ENCODE measurements around the gene F10.

- TF ChIP-seq CTCF (conservative IDR thresholded peaks at IDR 0.05) (no peak), EZH2 (IDR thresholded peaks at IDR 0.05; ENCODE audit: low read depth) (no peak)
These were observed 17.3 kb upstream of the F10 start, which contains the start of gene F7 for GRCh38 chr13:113105032-113105920.

All from PC-9 (cell line).